Breast epithelium (tissue), 4 donors: Measurements from ENCODE around the gene IGFBP7. TPM values are rescaled to one million over a fixed set of nuclear protein-coding genes. Genes with fewer than 3 reads are reported as not detected.
A peak's percentile ranks its signal among the peaks of the same experiment; 100 is the strongest.

Source experiments
- DNase-seq, 2 donors: peaks; one replicate each; pipeline ENCODE4 v3.0.0-alpha.2; 2019; ENCODE audit warnings: low spot score in 2 of 2
- H3K27ac ChIP-seq, 2 donors: fragments of 200-600 bp; sonication (generic) in 1 of 2; one replicate each; pipeline ENCODE4 v1.5.1; 2016 to 2019; ENCODE audit warnings: mild to moderate bottlenecking in 1 of 2
- H3K27me3 ChIP-seq, 2 donors: fragments of 200-600 bp; sonication (generic) in 1 of 2; one replicate each; pipeline versions ENCODE4 v1.5.1 to v1.6.0; 2017 to 2019; ENCODE audit warnings: control low read depth in 1 of 2, mild to moderate bottlenecking in 1 of 2
- H3K36me3 ChIP-seq: fragments of 200-600 bp; one replicate; pipeline ENCODE4 v1.5.1; 2019
- H3K4me1 ChIP-seq, 2 donors: fragments of 200-600 bp; sonication (generic); one replicate each; pipeline ENCODE4 v1.5.1; 2016 to 2019; ENCODE audit warnings: control low read depth in 1 of 2
- H3K4me3 ChIP-seq, 3 donors: fragments of 200-600 bp; sonication (generic); 1 replicate in 2 of 3; 2 replicates in 1 of 3; pipeline ENCODE4 v1.5.1; 2016 to 2019; ENCODE audit warnings: mild to moderate bottlenecking in 3 of 3, moderate library complexity in 2 of 3
- H3K9me3 ChIP-seq, 2 donors: fragments of 200-600 bp; sonication (generic) in 1 of 2; one replicate each; pipeline ENCODE4 v1.5.1; 2016 to 2019; ENCODE audit warnings: control low read depth in 1 of 2
- POLR2A ChIP-seq: fragments of 450-650 bp; IDR thresholded peaks from one replicate; pipeline ENCODE4 v1.6.1; 2016; ENCODE audit warnings: antibody characterized with exemption, mild to moderate bottlenecking, moderate library complexity
- POLR2AphosphoS5 ChIP-seq, 3 donors: sonication (generic); formaldehyde crosslinking; IDR thresholded peaks; one replicate each; pipeline ENCODE4 v1.6.1; 2017; ENCODE audit warnings: antibody characterized with exemption in 3 of 3
- intact Hi-C: fragments of 100-400 bp; cut with DNase I; formaldehyde crosslinking; loops from one replicate; pipeline ENCODE4 v1.15.1; 2023; ENCODE audit warnings: low total_unique reads
- total RNA-seq, 3 donors: library from RNA; depleted of rRNA; stranded (reverse); fragments of >200 nt; gene quantifications; one replicate each; pipeline ENCODE4 v1.1.0, GENCODE V29; 2016
- TF ChIP-seq, protein P1 (sequence below), 3 donors: fragments of 450-650 bp; IDR thresholded peaks; one replicate each; pipeline ENCODE4 v1.5.1; 2016 to 2017; ENCODE audit warnings: antibody characterized with exemption in 3 of 3, mild to moderate bottlenecking in 3 of 3, moderate library complexity in 3 of 3

The IGFBP7 gene, protein sequence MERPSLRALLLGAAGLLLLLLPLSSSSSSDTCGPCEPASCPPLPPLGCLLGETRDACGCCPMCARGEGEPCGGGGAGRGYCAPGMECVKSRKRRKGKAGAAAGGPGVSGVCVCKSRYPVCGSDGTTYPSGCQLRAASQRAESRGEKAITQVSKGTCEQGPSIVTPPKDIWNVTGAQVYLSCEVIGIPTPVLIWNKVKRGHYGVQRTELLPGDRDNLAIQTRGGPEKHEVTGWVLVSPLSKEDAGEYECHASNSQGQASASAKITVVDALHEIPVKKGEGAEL
- total RNA-seq, result 100 to 1,000 TPM; 205 to 769 (median 622) TPM

- Histone ChIP-seq H3K4me3 (peak within 1 kb of the TSS; percentile 74 to 95 (median 93)), H3K36me3 (no peaks in the 10 kb centered on the region), H3K27ac (peak within 1 kb of the TSS; percentile 68 to 94), H3K4me1 (no peaks in the 10 kb centered on the region), H3K27me3 (no peaks in the 10 kb centered on the region), H3K9me3 (no peaks in the 10 kb centered on the region)
- TF ChIP-seq POLR2A (no peak), POLR2AphosphoS5 (IDR thresholded peaks at IDR 0.05) (peak in 1 of 3 donors; percentile 37)
- intact Hi-C loops, result no loop called here
- no peak for DNase-seq
Measured at GRCh38 chr4:57109847-57110639, at the start of gene IGFBP7. Gene IGFBP7, minus strand, starts transcription at chr4:57110385. Its CDS starts 34 bp downstream, at chr4:57110351.

GRCh38 chr4:57159866-57160265 lies 49.7 kb upstream of the IGFBP7 start:
- Histone ChIP-seq H3K36me3 (no peaks in the 10 kb centered on the region), H3K27me3 (no peaks in the 10 kb centered on the region), H3K4me3 (no peak overlapping the region), H3K27ac (no peak overlapping the region), H3K4me1 (no peaks in the 10 kb centered on the region), H3K9me3 (no peaks in the 10 kb centered on the region)
- TF ChIP-seq POLR2A (no peak), POLR2AphosphoS5 (IDR thresholded peaks at IDR 0.05) (no peak)
- TF ChIP-seq, protein P1, sequence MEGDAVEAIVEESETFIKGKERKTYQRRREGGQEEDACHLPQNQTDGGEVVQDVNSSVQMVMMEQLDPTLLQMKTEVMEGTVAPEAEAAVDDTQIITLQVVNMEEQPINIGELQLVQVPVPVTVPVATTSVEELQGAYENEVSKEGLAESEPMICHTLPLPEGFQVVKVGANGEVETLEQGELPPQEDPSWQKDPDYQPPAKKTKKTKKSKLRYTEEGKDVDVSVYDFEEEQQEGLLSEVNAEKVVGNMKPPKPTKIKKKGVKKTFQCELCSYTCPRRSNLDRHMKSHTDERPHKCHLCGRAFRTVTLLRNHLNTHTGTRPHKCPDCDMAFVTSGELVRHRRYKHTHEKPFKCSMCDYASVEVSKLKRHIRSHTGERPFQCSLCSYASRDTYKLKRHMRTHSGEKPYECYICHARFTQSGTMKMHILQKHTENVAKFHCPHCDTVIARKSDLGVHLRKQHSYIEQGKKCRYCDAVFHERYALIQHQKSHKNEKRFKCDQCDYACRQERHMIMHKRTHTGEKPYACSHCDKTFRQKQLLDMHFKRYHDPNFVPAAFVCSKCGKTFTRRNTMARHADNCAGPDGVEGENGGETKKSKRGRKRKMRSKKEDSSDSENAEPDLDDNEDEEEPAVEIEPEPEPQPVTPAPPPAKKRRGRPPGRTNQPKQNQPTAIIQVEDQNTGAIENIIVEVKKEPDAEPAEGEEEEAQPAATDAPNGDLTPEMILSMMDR (IDR thresholded peaks at IDR 0.05), result no peak
- no peak for DNase-seq
- intact Hi-C loops, result loop anchor here (5.0 kb wide), 1 partner anchor 217 kb away; no protein-coding TSS in a partner anchor

DNA sequence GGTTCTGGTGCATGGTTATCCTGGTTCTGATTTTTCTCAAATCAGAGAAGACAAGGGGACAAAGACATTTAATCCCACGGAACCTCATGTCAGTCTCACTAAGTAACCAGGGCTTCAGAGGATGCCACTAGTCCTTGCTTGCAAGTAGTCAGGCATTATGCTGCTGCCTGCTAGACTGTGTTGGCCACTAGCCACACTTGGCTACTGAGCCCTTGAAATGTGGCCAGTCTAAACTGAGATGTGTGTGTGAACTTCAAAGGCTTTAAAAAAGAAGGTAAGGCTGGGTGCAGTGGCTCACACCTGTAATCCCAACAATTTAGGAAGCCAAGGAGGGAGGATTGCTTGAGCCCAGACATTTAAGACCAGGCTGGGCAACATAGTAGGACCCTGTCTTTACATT lies 48.6 kb upstream of the IGFBP7 start:
- no peak for DNase-seq
- no peaks in the 10 kb centered on the region for H3K27me3 ChIP-seq
- intact Hi-C loops, result no loop called here
- H3K9me3 ChIP-seq, result no peaks in the 10 kb centered on the region
- H3K27ac ChIP-seq, result no peak overlapping the region
- H3K4me1 ChIP-seq, result no peaks in the 10 kb centered on the region
- no peaks in the 10 kb centered on the region for H3K36me3 ChIP-seq
- TF ChIP-seq, protein P1 (IDR thresholded peaks at IDR 0.05), result no peak
- TF ChIP-seq POLR2AphosphoS5 (IDR thresholded peaks at IDR 0.05), result no peak
- H3K4me3 ChIP-seq, result no peak overlapping the region

GRCh38 chr4:57158221-57158620 lies 48.0 kb upstream of the IGFBP7 start:
- no peaks in the 10 kb centered on the region for H3K36me3 ChIP-seq
- TF ChIP-seq, protein P1 (IDR thresholded peaks at IDR 0.05), result no peak
- TF ChIP-seq POLR2A, result no peak
- TF ChIP-seq POLR2AphosphoS5 (IDR thresholded peaks at IDR 0.05), result no peak
- H3K4me3 ChIP-seq, result no peak overlapping the region
- H3K4me1 ChIP-seq, result no peaks in the 10 kb centered on the region
- intact Hi-C loops, result no loop called here
- H3K9me3 ChIP-seq, result no peaks in the 10 kb centered on the region
- H3K27me3 ChIP-seq, result no peaks in the 10 kb centered on the region
- no peak for DNase-seq
- no peak overlapping the region for H3K27ac ChIP-seq

DNA sequence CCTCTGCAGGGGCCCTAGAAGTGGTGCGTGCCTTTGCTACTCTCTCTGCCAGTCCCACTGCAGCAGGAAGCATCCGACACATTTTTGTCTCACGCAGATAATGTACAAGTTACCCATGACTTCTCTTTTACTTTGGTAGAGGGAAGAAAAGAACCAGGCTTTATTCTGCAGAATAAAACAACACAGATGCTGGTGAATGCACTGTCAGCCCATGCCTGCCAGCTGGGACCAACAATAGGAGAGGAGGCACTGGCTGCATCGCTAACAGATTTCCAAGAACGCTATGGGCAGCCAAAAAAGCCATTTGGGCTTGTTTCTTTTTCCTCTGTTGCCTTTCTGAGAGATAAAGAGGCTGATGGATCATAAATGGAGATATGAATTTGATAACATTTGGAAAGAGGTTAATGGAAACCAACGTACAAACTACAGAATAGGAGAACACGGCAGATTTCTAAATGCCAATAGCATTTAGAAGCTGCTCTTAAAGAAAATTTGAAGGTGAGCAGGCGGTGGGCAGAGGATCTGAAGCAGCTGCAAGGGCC lies 47.5 kb upstream of the IGFBP7 start:
- Histone ChIP-seq H3K4me1 (no peaks in the 10 kb centered on the region), H3K9me3 (no peaks in the 10 kb centered on the region), H3K36me3 (no peaks in the 10 kb centered on the region), H3K4me3 (no peak overlapping the region), H3K27me3 (no peaks in the 10 kb centered on the region), H3K27ac (no peak overlapping the region)
- intact Hi-C loops, result no loop called here
- DNase-seq, result no peak
- TF ChIP-seq, protein P1 (IDR thresholded peaks at IDR 0.05), result no peak
- TF ChIP-seq POLR2A, result no peak
